Motor neuron (in vitro differentiated cells): ENCODE results near the gene SPON1. TPM values are rescaled to one million over a fixed set of nuclear protein-coding genes. Genes with fewer than 3 reads are reported as not detected.
"Not testable (repeated sequence)": the region's sequence is repeated elsewhere in the genome, so short reads cannot be mapped to it uniquely, and the experiment has no call there.

Experiments used
- ATAC-seq, 8 experiments: fragments of 200-7000 bp; cut with Tn5 transposase; replicated peaks in 6 of 8; 2 replicates each; pipeline ENCODE4 v1.8.0; 2021; ENCODE audit warnings: mild to moderate bottlenecking in 8 of 8, moderate library complexity in 8 of 8
- H3K27ac ChIP-seq, 2 donors: fragments of 250-450 bp; sonication (Bioruptor Pico); 2 replicates each; pipeline ENCODE4 v1.9.0; 2021; ENCODE audit warnings: antibody characterized with exemption in 2 of 2, mild to moderate bottlenecking in 2 of 2, moderate library complexity in 1 of 2
- H3K4me1 ChIP-seq, 2 donors: fragments of 250-450 bp; sonication (Bioruptor Pico); replicated peaks in 1 of 2; 2 replicates each; pipeline ENCODE4 v1.6.1; 2021; ENCODE audit warnings: antibody characterized with exemption in 2 of 2, mild to moderate bottlenecking in 2 of 2, moderate library complexity in 1 of 2
- H3K4me3 ChIP-seq, 5 donors: fragments of 250-450 bp; sonication (Bioruptor Pico); 2 replicates each; pipeline ENCODE4 v1.9.0; 2021; ENCODE audit warnings: antibody characterized with exemption in 5 of 5, mild to moderate bottlenecking in 5 of 5, moderate library complexity in 4 of 5
- WGBS, 10 experiments: fragments of 450-650 bp; shearing (Covaris generic); methylation state at CpG; one replicate each; pipeline ENCODE4 v1.0.0; 2022; 5-methylcytosine and 5-hydroxymethylcytosine counted together
- in situ Hi-C, 9 experiments: fragments of 400-800 bp; cut with MboI; loops; one replicate each; pipeline ENCODE4 v1.15.0; 2021; ENCODE audit warnings: low sequenced_read_pairs in 9 of 9, low pct_unique_long_range_greater_than_20kb in 2 of 9; ENCODE audit not compliant: unreplicated experiment in 9 of 9
- total RNA-seq, 8 experiments: library from RNA; unstranded; fragments of 300-600 nt; gene quantifications; 2 replicates each; pipeline versions ENCODE4 v1.2.3 to v1.2.4, GENCODE V29; 2022

Gene SPON1
- total RNA-seq, 8 experiments from 2014 or later: 0.41 to 294 (median 9.5) TPM

GRCh38 chr11:14059491-14059890, 97.0 kb downstream of the SPON1 start:
- ATAC-seq: peak in 1 of 8 experiments; percentile 28
- 0 to 83% (median 57%) methylated on average over 1 of the region's 1 CpG; no CpG with 5 or more reads in 7 of the 10 experiments for WGBS, 10 experiments
- Histone ChIP-seq H3K4me1 (no peaks in the 10 kb centered on the region), H3K27ac (no peak overlapping the region), H3K4me3 (no peak overlapping the region)
- in situ Hi-C loops: no loop called here

GRCh38 chr11:14061721-14062120, 99.2 kb downstream of the SPON1 start:
- no peak overlapping the region for H3K4me3 ChIP-seq
- no peak for ATAC-seq
- no peak overlapping the region for H3K27ac ChIP-seq
- H3K4me1 ChIP-seq: peaks cover 0 to 6% of the 10 kb centered on the region in 2 donors
- in situ Hi-C loops: no loop called here
- WGBS, 10 experiments: 0 to 100% (median 92%) methylated on average over 1 to 3 of the region's 3 CpGs

DNA sequence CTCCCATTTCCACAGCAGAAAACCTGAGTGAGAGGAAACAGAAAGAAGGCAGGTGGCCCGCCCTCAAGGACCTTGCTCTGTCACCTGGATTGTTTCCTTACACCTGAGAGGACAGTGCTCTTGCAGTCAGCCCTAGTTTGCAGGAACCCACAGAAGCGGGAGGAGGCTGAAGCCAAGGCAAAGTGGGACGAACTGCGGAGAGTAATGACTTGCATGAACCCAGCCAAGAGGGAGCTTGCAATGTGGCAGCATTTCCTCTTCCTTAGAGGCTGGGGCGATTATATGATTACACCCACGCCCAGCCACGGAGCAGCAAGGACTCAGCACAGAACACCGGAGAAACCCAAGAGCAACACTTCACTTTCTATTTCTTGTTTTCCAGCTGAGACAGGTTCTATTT, 102.6 kb downstream of the SPON1 start:
- WGBS, 10 experiments: 0 to 95% (median 51%) methylated on average over 1 to 7 of the region's 8 CpGs; no CpG with 5 or more reads in 2 of the 10 experiments
- Histone ChIP-seq H3K4me3 (no peak overlapping the region), H3K27ac (no peak overlapping the region), H3K4me1 (peaks cover 0 to 6% of the 10 kb centered on the region in 2 donors)
- peak in 2 of 8 experiments; percentile 59 to 77 for ATAC-seq
- in situ Hi-C loops: no loop called here

- Histone ChIP-seq H3K27ac (no peak overlapping the region), H3K4me1 (peaks cover 0 to 6% of the 10 kb centered on the region in 2 donors), H3K4me3 (no peak overlapping the region)
- 100% methylated on average over 1 of the region's 1 CpG; no CpG with 5 or more reads in 9 of the 10 experiments for WGBS, 10 experiments
- ATAC-seq: no peak
- in situ Hi-C loops: no loop called here
Observed at GRCh38 chr11:14065681-14066080, 103.2 kb downstream of the SPON1 start.

- WGBS, 10 experiments: 20 to 100% (median 58%) methylated on average over 1 to 2 of the region's 3 CpGs; no CpG with 5 or more reads in 2 of the 10 experiments
- Histone ChIP-seq H3K4me1 (peaks cover 0 to 6% of the 10 kb centered on the region in 2 donors), H3K27ac (no peak overlapping the region), H3K4me3 (no peak overlapping the region)
- ATAC-seq: no peak
- in situ Hi-C loops: no loop called here
Observed at GRCh38 chr11:14067686-14068085, 105.2 kb downstream of the SPON1 start.

DNA sequence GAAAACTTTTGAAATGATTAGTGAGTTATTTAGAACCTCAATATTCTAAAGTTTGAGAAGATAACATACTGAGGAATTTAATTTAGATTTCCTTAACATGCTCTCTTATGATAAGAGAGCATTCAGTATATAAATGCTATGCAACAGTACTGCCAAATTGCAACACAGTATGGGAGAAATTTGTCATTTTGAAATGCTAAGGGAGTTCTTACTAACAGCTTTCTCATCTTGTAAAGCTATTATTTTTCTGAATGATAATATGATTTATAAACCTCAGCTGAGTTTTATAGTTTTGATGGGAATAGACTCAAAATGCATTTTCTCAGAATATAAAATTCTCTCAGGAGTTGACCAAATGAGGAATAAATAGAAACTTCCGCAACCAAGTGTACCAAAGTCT, 108.4 kb downstream of the SPON1 start:
- WGBS, 10 experiments: 86 to 100% (median 100%) methylated on average over 1 of the region's 1 CpG; no CpG with 5 or more reads in 4 of the 10 experiments
- Histone ChIP-seq H3K27ac (no peak overlapping the region), H3K4me3 (no peak overlapping the region), H3K4me1 (peaks cover 0 to 2% of the 10 kb centered on the region in 2 donors)
- in situ Hi-C loops: no loop called here
- no peak for ATAC-seq

DNA sequence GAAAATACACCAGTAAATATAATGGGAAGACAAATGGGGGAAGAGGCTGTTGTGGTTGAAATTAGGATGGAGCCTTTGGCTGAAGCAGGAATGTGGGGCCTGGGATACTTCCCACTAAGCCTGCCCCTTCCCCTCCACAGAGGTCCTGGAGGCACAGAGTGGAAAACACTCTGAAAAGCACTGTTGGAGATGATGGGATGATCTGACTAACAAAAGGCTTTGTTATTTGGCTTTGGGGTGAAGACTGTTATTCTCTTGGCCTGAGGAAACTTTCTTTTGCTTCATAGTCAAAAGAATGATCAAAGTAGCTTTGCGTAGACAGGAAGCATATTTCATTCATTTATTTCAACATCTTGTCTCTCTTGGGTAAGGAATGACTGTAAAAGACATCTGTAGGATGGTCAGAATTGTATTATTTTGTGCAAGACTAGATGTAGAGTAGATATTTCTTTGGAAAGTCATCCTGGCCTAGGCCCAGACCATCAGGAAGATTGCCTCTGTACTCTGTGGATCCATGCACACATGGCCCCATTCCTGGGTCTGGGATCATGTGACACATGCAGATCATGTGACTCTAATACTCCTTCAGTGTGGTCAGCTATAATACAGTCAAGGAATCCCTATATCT, 111.4 kb downstream of the SPON1 start:
- Histone ChIP-seq H3K27ac (no peak overlapping the region), H3K4me3 (no peak overlapping the region), H3K4me1 (no peaks in the 10 kb centered on the region)
- no peak for ATAC-seq
- WGBS, 10 experiments: 33 to 100% (median 73%) methylated on average over 1 of the region's 1 CpG; no CpG with 5 or more reads in 4 of the 10 experiments
- in situ Hi-C loops: no loop called here

GRCh38 chr11:14075118-14076078, 112.9 kb downstream of the SPON1 start:
- Histone ChIP-seq H3K4me3 (no peak overlapping the region), H3K4me1 (no peaks in the 10 kb centered on the region), H3K27ac (no peak overlapping the region)
- ATAC-seq: peak in 1 of 8 experiments; percentile 28
- 53 to 100% (median 87%) methylated on average over 2 to 6 of the region's 10 CpGs for WGBS, 10 experiments
- in situ Hi-C loops: no loop called here

- in situ Hi-C loops: no loop called here
- H3K4me1 ChIP-seq: no peaks in the 10 kb centered on the region
- H3K4me3 ChIP-seq: no peak overlapping the region
- ATAC-seq: no peak
- 11 to 100% (median 83%) methylated on average over 1 to 4 of the region's 4 CpGs; no CpG with 5 or more reads in 1 of the 10 experiments for WGBS, 10 experiments
- H3K27ac ChIP-seq: no peak overlapping the region
Observed at GRCh38 chr11:14079011-14079410, 116.5 kb downstream of the SPON1 start.

- Histone ChIP-seq H3K4me1 (no peaks in the 10 kb centered on the region), H3K27ac (no peak overlapping the region), H3K4me3 (no peak overlapping the region)
- WGBS, 10 experiments: 0 to 100% (median 64%) methylated on average over 1 to 4 of the region's 4 CpGs
- in situ Hi-C loops: no loop called here
- peak in 2 of 8 experiments; percentile 25 to 85 for ATAC-seq
Observed at GRCh38 chr11:14079797-14080196, 117.3 kb downstream of the SPON1 start.

GRCh38 chr11:14081581-14082231, 119.2 kb downstream of the SPON1 start:
- no peak for ATAC-seq
- WGBS, 10 experiments: 10 to 100% (median 50%) methylated on average over 1 to 6 of the region's 6 CpGs; no CpG with 5 or more reads in 2 of the 10 experiments
- in situ Hi-C loops: no loop called here
- no peak overlapping the region for H3K27ac ChIP-seq
- H3K4me3 ChIP-seq: no peak overlapping the region
- no peaks in the 10 kb centered on the region for H3K4me1 ChIP-seq

GRCh38 chr11:14082338-14082737, 119.8 kb downstream of the SPON1 start:
- Histone ChIP-seq H3K4me3 (no peak overlapping the region), H3K4me1 (no peaks in the 10 kb centered on the region), H3K27ac (no peak overlapping the region)
- in situ Hi-C loops: no loop called here
- 0 to 78% (median 30%) methylated on average over 3 to 5 of the region's 5 CpGs; no CpG with 5 or more reads in 1 of the 10 experiments for WGBS, 10 experiments
- ATAC-seq: no peak

- 39 to 100% (median 90%) methylated on average over 1 to 2 of the region's 2 CpGs; no CpG with 5 or more reads in 3 of the 10 experiments for WGBS, 10 experiments
- in situ Hi-C loops, H3K4me3 ChIP-seq, ATAC-seq, H3K4me1 ChIP-seq, H3K27ac ChIP-seq: not testable (repeated sequence)
Observed at GRCh38 chr11:14088861-14089260, 126.3 kb downstream of the SPON1 start.
